DOHH2 (cell line): ENCODE measurements around the gene SDHD.

Source experiments
- EZH2phosphoT487 ChIP-seq: fragments of 200-600 bp; sonication (generic); IDR thresholded peaks from 2 replicates; pipeline ENCODE4 v1.6.1; 2017; ENCODE audit warnings: borderline replicate concordance, mild to moderate bottlenecking, antibody characterized with exemption, low read length, moderate library complexity, mixed read lengths
- TF ChIP-seq, protein P1 (sequence below): fragments of 200-600 bp; sonication (generic); IDR thresholded peaks from one replicate; pipeline ENCODE4 v1.5.1; 2014; ENCODE audit warnings: antibody characterized with exemption, mild to moderate bottlenecking, low read depth, low read length; ENCODE audit not compliant: poor library complexity, severe bottlenecking

DNA sequence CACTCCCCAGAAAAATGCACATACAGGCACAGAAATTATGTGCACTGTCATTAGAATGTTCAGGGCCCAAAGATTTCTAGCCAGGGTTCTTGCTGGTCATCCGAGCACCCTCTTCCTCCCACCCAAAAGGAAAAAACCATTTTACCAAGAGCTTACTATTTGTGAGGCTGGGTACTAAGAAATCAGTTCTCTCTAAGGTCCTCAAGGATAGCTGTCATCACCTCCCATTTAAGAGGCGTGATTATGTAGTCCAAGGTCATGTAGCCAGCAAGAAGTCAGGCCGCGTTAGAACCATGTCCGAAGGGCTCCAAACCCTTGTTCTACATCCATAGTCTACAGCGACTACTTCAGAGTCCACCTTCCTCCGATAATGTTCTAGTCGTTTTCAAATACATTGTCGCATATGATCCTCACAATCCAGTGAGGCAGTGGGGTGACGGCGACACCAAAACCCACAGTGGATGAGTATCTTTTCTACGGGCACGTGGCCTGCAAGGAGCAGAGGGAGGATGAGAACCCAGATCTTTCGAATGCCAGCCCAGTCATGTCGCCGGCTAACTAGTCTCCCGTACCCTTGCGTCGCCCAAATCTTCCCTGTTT, 751 bp upstream of the SDHD start:
- TF ChIP-seq, protein P1, sequence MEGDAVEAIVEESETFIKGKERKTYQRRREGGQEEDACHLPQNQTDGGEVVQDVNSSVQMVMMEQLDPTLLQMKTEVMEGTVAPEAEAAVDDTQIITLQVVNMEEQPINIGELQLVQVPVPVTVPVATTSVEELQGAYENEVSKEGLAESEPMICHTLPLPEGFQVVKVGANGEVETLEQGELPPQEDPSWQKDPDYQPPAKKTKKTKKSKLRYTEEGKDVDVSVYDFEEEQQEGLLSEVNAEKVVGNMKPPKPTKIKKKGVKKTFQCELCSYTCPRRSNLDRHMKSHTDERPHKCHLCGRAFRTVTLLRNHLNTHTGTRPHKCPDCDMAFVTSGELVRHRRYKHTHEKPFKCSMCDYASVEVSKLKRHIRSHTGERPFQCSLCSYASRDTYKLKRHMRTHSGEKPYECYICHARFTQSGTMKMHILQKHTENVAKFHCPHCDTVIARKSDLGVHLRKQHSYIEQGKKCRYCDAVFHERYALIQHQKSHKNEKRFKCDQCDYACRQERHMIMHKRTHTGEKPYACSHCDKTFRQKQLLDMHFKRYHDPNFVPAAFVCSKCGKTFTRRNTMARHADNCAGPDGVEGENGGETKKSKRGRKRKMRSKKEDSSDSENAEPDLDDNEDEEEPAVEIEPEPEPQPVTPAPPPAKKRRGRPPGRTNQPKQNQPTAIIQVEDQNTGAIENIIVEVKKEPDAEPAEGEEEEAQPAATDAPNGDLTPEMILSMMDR = no peak
- no peak for TF ChIP-seq EZH2phosphoT487
